Measurements from ENCODE around the gene NEURL1.

NEURL1 gene

DNA sequence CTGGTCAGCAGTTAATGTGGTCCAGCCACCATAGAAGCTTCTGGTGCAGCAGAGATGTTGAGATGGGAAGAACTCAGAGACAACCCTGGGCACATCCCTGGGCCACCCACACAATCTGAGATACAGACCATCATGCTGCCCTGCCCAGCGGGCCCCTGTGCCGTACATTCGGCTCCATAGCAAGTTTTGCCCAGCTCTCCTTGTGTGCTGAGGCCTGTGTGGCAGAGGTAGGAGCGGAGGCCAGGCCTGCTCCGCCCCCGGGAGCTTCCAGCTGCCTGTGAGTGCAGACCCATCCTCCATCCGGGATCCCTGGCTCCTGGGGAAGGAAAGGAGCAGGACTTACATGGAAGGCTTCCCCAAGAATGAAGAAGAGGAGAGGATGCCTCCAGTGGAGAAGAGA, 140.3 kb downstream of the NEURL1 start:
- no peak for DNase-seq (ENCODE audit: low read depth)
- TF ChIP-seq, protein P1, sequence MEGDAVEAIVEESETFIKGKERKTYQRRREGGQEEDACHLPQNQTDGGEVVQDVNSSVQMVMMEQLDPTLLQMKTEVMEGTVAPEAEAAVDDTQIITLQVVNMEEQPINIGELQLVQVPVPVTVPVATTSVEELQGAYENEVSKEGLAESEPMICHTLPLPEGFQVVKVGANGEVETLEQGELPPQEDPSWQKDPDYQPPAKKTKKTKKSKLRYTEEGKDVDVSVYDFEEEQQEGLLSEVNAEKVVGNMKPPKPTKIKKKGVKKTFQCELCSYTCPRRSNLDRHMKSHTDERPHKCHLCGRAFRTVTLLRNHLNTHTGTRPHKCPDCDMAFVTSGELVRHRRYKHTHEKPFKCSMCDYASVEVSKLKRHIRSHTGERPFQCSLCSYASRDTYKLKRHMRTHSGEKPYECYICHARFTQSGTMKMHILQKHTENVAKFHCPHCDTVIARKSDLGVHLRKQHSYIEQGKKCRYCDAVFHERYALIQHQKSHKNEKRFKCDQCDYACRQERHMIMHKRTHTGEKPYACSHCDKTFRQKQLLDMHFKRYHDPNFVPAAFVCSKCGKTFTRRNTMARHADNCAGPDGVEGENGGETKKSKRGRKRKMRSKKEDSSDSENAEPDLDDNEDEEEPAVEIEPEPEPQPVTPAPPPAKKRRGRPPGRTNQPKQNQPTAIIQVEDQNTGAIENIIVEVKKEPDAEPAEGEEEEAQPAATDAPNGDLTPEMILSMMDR (IDR thresholded peaks at IDR 0.05; ENCODE audit: control insufficient read depth, extremely low read depth, insufficient read depth) = no peak
- H3K4me3 ChIP-seq (ENCODE audit: low read depth, low read length) = no peak overlapping the region

DNA sequence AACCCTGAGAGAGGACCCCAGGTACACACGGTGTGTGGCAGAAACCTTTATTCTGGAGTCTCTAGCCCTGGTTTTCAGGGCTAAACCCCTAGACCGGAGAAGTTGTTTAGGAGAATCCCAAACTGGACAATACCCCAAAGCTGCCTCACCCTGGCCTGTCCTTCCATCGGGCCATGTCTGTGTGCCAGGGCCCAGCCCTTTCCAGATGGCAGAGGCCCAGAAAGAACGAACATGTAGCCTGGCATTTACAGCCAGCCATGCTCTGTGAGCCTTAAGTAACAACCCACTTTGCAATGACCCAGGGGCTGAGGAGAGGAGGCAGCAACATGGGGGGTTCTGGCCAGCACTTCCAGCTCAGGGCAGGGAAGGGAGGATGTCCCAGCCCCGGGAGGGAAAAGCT, 142.1 kb downstream of the NEURL1 start:
- TF ChIP-seq, protein P1 (IDR thresholded peaks at IDR 0.05; ENCODE audit: control insufficient read depth, extremely low read depth, insufficient read depth) = no peak
- no peak for DNase-seq (ENCODE audit: low read depth)
- no peak overlapping the region for H3K4me3 ChIP-seq (ENCODE audit: low read depth, low read length)

DNA sequence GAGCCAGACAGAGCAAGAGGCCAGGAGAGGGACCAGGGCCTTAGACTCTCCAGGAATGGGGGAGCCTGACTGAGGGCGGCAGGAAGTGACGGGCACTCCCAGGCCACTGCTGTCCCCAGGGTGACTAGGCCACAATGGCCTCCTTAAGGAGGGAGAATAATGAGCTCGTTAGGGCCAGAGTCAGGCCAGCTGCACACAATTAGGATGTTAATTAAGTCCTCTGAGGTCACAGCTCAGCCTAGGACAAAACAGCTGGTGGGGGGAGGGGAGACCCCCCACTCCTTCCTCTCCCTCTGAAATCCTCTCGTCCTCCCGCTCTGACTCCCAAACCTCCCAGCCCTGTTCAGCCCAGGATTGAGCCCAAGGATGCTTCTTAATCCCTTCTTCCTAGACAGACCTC, 143.0 kb downstream of the NEURL1 start:
- TF ChIP-seq, protein P1 (IDR thresholded peaks at IDR 0.05; ENCODE audit: control insufficient read depth, extremely low read depth, insufficient read depth) = no peak
- H3K4me3 ChIP-seq (ENCODE audit: low read depth, low read length) = no peak overlapping the region
- DNase-seq (ENCODE audit: low read depth) = no peak

DNA sequence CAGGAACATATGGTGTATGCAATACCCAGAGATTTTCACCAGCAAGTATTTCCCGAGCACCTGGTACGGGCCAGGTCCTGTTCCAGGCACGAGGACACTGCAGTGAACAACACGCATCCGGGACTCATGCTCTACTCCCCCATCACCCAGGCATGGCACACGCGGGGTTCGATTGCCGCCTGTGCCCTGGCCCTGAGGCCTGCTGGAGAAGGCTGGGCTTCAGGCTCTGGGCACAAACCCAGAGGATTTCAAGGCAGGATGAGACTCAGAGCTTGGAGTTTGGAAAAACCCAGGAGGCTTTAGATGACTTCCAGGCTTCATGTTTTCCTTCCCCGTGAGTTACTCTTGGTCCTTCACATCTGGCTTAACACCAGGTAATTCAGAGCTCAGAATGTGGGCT, 143.5 kb downstream of the NEURL1 start:
- no peak overlapping the region for H3K4me3 ChIP-seq (ENCODE audit: low read depth, low read length)
- TF ChIP-seq, protein P1 (IDR thresholded peaks at IDR 0.05; ENCODE audit: control insufficient read depth, extremely low read depth, insufficient read depth) = no peak
- no peak for DNase-seq (ENCODE audit: low read depth)

DNA sequence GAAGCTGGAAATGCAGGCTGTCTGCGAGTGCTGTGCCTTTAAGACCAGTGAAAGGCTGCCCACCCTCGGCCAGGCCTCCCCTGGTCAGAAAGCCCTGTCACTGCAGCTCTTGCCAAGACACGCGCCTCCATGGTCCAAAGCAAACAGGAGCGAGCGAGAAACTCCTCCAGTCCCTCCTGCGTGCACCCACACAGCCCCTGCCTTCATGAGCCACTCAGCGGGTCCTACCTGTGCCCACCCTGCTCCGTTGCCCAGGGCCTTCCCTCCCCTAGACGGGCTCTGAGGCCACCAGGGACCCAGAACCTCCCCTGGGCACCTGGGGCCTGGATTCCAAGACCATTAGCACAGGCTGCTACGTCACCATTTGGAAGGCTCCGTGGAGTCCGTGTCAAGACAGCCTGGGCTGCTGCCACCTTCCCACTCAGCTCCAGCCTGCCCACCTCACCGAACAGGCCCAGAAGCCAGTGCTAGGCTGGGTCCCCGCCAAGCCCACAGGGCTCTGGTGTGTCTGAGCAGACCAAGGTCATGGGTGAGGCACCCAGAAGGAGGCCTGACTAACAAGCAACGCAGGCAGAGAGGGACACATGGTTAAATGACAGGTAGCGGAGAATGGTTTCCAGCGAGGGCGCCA, 144.5 kb downstream of the NEURL1 start:
- no peak for DNase-seq (ENCODE audit: low read depth)

DNA sequence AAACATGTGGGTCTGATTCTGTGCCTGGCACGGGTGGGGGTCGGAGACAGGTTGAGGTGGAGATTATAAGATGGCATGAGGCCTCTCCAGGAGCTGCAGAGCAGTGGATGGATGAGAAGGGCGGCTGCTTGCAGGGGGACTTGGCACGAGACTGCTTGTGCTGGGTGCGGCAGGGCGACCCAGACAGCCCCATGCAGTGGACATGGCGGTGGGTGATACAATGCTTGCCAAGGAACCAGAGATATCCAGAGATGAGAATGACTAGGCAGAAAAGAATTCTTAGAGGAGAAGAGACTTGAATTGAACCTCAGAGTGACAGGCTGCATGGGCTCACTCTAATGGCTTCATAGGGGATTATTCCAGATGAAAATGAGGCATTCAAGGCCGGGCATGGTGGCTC, 145.4 kb downstream of the NEURL1 start:
- DNase-seq (ENCODE audit: low read depth) = no peak
- TF ChIP-seq, protein P1 (IDR thresholded peaks at IDR 0.05; ENCODE audit: control insufficient read depth, extremely low read depth, insufficient read depth) = no peak
- H3K4me3 ChIP-seq (ENCODE audit: low read depth, low read length) = no peak overlapping the region

More for the DNA sequence above, 144.5 kb downstream of the NEURL1 start:
- TF ChIP-seq, protein P1 (IDR thresholded peaks at IDR 0.05; ENCODE audit: control insufficient read depth, extremely low read depth, insufficient read depth) = no peak
- H3K4me3 ChIP-seq (ENCODE audit: low read depth, low read length) = no peak overlapping the region

Measured in LNCaP clone FGC (cell line).